Neural progenitor cell (in vitro differentiated cells): ENCODE results near the gene SUGCT. TPM values are rescaled to one million over a fixed set of nuclear protein-coding genes. Genes with fewer than 3 reads are reported as not detected.

Experiments
- DNase-seq: peaks from one replicate; pipeline ENCODE4 v3.0.0-alpha.2; 2016; ENCODE audit warnings: low spot score
- H2AFZ ChIP-seq: fragments of 200-600 bp; sonication (generic); replicated peaks from 2 replicates; pipeline ENCODE4 v1.6.1; 2016; ENCODE audit warnings: antibody characterized with exemption
- H3F3A ChIP-seq: fragments of 200-600 bp; sonication (generic); 2 replicates; pipeline ENCODE4 v1.6.1; 2016; ENCODE audit warnings: antibody characterized with exemption, low read depth
- H3K27ac ChIP-seq: fragments of 200-600 bp; sonication (generic); 2 replicates; pipeline ENCODE4 v1.5.1; 2016; ENCODE audit warnings: mild to moderate bottlenecking
- H3K27me3 ChIP-seq: fragments of 200-600 bp; sonication (generic); 2 replicates; pipeline ENCODE4 v1.6.1; 2016; ENCODE audit warnings: mild to moderate bottlenecking, moderate library complexity
- H3K36me3 ChIP-seq: fragments of 200-600 bp; sonication (generic); 2 replicates; pipeline ENCODE4 v1.5.1; 2016
- H3K4me1 ChIP-seq: fragments of 200-600 bp; sonication (generic); 2 replicates; pipeline ENCODE4 v1.6.1; 2016; ENCODE audit warnings: mixed run types
- H3K4me2 ChIP-seq: fragments of 200-600 bp; sonication (generic); 2 replicates; pipeline ENCODE4 v1.6.1; 2016
- H3K4me3 ChIP-seq: fragments of 200-600 bp; sonication (generic); 2 replicates; pipeline ENCODE4 v1.5.1; 2016
- H3K79me2 ChIP-seq: fragments of 200-600 bp; sonication (generic); 2 replicates; pipeline ENCODE4 v1.6.1; 2016; ENCODE audit warnings: low read depth
- H3K9ac ChIP-seq: fragments of 200-600 bp; sonication (generic); 2 replicates; pipeline ENCODE4 v1.6.1; 2016
- H3K9me3 ChIP-seq: fragments of 200-600 bp; sonication (generic); 2 replicates; pipeline ENCODE4 v1.5.1; 2016; ENCODE audit warnings: low read depth
- H4K20me1 ChIP-seq: fragments of 200-600 bp; sonication (generic); 2 replicates; pipeline ENCODE4 v1.6.1; 2016; ENCODE audit warnings: low read depth
- H3K27ac Mint-ChIP-seq: 3 replicates; pipeline ENCODE4 v1.8.0; 2021; ENCODE audit warnings: mixed read lengths
- H3K27me3 Mint-ChIP-seq: 2 replicates; pipeline ENCODE4 v1.8.0; 2022; ENCODE audit warnings: low read depth, mild to moderate bottlenecking, inconsistent platforms, moderate library complexity, mixed read lengths; ENCODE audit not compliant: insufficient read depth
- H3K36me3 Mint-ChIP-seq: 3 replicates; pipeline ENCODE4 v1.8.0; 2021; ENCODE audit warnings: mixed read lengths
- H3K4me1 Mint-ChIP-seq: 3 replicates; pipeline ENCODE4 v1.8.0; 2021; ENCODE audit warnings: mixed read lengths
- H3K4me3 Mint-ChIP-seq: 3 replicates; pipeline ENCODE4 v1.8.0; 2021; ENCODE audit warnings: mild to moderate bottlenecking, moderate library complexity, mixed read lengths
- H3K9me3 Mint-ChIP-seq: 3 replicates; pipeline ENCODE4 v1.8.0; 2020; ENCODE audit warnings: mixed read lengths
- EZH2 ChIP-seq: fragments of 200-600 bp; sonication (generic); IDR thresholded peaks from 2 replicates; pipeline ENCODE4 v1.6.1; 2017; ENCODE audit warnings: antibody characterized with exemption, mild to moderate bottlenecking, moderate library complexity
- EZH2phosphoT487 ChIP-seq: fragments of 200-600 bp; sonication (generic); IDR thresholded peaks from 2 replicates; pipeline ENCODE4 v1.6.1; 2017; ENCODE audit warnings: antibody characterized with exemption
- total RNA-seq: library from RNA; depleted of rRNA; stranded (reverse); fragments of >200 nt; gene quantifications from 2 replicates; pipeline ENCODE4 v1.2.3, GENCODE V29; 2015; ENCODE audit warnings: low replicate concordance
- TF ChIP-seq, protein P1 (sequence below): fragments of 200-600 bp; sonication (generic); IDR thresholded peaks from 2 replicates; pipeline ENCODE4 v1.5.1; 2017; ENCODE audit warnings: antibody characterized with exemption, mild to moderate bottlenecking

Gene SUGCT
- total RNA-seq = 7.8 and 10.1 TPM in 2 replicates

DNA sequence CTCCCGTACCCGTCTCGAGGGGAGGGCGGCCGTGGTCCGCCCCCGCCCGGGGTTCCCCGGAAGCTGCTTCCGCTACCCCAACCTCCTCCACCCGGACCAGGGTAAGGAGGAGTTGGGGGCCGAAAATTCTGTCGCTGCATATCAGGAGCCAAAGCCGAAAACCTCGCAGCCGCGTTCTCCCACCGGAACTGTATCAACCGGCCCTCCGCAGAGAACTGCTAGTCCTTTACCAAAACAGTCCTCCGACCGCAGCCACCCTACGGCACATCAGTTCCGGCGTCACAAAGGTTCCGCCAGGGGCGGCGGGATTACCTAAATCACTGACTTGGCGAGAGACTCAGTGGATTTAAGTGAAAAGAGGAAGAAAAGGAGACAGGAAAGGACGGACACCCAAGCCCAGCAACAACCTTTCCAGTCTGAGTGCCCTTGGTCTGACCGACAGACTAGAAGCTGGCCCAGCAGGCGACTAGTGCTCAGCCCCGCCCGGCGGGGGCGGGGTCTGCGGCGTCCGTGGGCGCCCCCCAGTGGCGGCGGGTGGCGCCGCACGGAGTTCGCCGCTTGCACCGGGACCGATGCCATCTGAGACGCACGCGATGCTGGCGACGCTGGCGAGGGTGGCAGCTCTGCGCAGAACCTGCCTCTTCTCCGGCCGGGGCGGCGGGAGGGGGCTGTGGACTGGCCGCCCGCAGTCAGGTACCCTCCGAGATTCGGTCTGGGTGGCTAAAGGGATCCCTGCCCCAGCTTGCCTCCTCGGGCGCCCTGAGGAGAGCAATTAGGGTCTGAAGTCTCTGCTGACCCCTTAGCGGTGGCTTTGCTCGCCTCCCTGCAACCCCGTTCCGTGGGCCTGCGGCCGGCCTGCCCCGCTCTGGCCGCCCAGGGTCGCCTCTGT, at the start of gene SUGCT, which contains the start of gene MPLKIP:
Gene SUGCT (plus strand): TSS at position 578 of the 889 bp plus-strand sequence.
Gene MPLKIP (minus strand): TSS at position 195 of the 889 bp plus-strand sequence. CDS start 55 bp downstream, at position 140.
- H3K36me3 Mint-ChIP-seq = peaks cover 3% of the 10 kb centered on the region
- peak within 1 kb of the TSS; percentile 99 for H2AFZ ChIP-seq
- peaks cover 2% of the 10 kb centered on the region for H3K27me3 Mint-ChIP-seq

DNA sequence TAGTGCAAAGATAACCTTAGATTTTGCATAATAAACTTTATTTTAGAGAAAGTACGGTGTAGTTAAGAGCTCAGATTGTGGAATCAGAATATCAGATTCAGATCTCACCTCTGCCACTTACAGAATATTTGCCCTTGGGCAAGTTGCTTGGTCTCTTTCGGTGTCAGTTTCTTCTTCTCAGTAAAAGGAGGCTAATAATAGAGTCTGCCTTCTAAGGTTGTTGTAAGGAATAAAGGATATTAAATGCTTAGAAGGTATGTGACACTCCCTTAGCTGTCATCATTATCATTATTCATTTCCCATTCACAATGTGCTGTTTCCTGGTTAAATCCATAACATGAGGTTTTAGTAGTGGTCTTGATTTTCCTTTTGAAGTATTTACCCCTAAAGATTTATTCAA, 42.6 kb upstream of the SUGCT start:
- Mint-ChIP-seq H3K27me3 (no peaks in the 10 kb centered on the region), H3K9me3 (no peaks in the 10 kb centered on the region), H3K36me3 (peaks cover 23% of the 10 kb centered on the region), H3K27ac (no peak overlapping the region), H3K4me1 (peaks cover 3% of the 10 kb centered on the region), H3K4me3 (no peak overlapping the region)
- no peaks in the 10 kb centered on the region for H3K36me3 ChIP-seq
- H3K4me1 ChIP-seq = no peaks in the 10 kb centered on the region
- H3K9me3 ChIP-seq = no peaks in the 10 kb centered on the region
- TF ChIP-seq EZH2phosphoT487 (no peak), EZH2 (no peak)
- TF ChIP-seq, protein P1, sequence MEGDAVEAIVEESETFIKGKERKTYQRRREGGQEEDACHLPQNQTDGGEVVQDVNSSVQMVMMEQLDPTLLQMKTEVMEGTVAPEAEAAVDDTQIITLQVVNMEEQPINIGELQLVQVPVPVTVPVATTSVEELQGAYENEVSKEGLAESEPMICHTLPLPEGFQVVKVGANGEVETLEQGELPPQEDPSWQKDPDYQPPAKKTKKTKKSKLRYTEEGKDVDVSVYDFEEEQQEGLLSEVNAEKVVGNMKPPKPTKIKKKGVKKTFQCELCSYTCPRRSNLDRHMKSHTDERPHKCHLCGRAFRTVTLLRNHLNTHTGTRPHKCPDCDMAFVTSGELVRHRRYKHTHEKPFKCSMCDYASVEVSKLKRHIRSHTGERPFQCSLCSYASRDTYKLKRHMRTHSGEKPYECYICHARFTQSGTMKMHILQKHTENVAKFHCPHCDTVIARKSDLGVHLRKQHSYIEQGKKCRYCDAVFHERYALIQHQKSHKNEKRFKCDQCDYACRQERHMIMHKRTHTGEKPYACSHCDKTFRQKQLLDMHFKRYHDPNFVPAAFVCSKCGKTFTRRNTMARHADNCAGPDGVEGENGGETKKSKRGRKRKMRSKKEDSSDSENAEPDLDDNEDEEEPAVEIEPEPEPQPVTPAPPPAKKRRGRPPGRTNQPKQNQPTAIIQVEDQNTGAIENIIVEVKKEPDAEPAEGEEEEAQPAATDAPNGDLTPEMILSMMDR = no peak
- DNase-seq = no peak
- H2AFZ ChIP-seq = no peak overlapping the region
- no peak overlapping the region for H3K27ac ChIP-seq
- H3K4me3 ChIP-seq = no peak overlapping the region
- H3K27me3 ChIP-seq = no peaks in the 10 kb centered on the region
- H3K9ac ChIP-seq = no peak overlapping the region
- H3F3A ChIP-seq = no peaks in the 10 kb centered on the region
- no peaks in the 10 kb centered on the region for H3K79me2 ChIP-seq
- H4K20me1 ChIP-seq = no peaks in the 10 kb centered on the region
- H3K4me2 ChIP-seq = no peak overlapping the region

More for the DNA sequence above, at the start of gene SUGCT, which contains the start of gene MPLKIP:
- Histone ChIP-seq H4K20me1 (peaks cover 15% of the 10 kb centered on the region), H3K27ac (peak within 1 kb of the TSS; percentile 94), H3K4me1 (peaks cover 9% of the 10 kb centered on the region), H3K36me3 (no peaks in the 10 kb centered on the region), H3K4me2 (peak within 1 kb of the TSS; percentile 91), H3K4me3 (peak within 1 kb of the TSS; percentile 92), H3K9ac (peak within 1 kb of the TSS; percentile 91), H3F3A (peaks cover 13% of the 10 kb centered on the region), H3K79me2 (peaks cover 47% of the 10 kb centered on the region), H3K27me3 (peaks cover 15% of the 10 kb centered on the region), H3K9me3 (no peaks in the 10 kb centered on the region)
- TF ChIP-seq, protein P1 = peak; percentile 91
- no peak for TF ChIP-seq EZH2
- Mint-ChIP-seq H3K9me3 (no peaks in the 10 kb centered on the region), H3K4me3 (peak within 1 kb of the TSS; percentile 98), H3K27ac (peak within 1 kb of the TSS; percentile 99), H3K4me1 (peaks cover 12% of the 10 kb centered on the region)
- peak; percentile 92 for DNase-seq

DNA sequence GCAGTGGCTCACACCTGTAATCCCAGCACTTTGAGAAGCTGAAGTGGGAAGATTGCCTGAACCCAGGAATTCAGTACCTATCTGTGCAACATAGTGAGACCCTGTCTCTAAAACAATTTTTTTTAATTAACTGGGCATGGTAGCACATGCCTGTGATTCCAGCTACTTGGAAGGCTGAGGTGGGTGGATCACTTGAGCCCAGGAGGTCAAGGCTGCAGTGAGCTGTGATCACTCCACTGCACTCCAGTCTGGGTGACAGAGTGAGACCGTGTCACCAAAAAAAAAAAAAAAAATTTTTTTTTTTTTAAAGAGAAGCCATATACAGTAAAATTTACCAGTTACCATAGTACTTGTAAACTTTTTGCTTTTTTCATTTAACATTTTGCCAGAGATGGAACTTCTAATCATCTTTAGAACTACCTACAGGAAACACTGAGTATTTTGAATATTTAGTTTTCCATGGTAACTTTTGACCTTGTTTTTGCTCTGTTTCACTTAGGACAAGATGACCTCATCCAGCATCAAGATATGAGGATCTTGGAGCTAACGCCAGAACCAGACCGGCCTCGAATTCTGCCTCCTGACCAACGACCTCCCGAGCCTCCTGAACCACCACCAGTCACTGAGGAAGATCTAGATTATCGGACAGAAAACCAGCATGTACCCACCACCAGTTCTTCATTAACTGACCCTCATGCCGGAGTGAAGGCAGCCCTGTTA, 41.0 kb upstream of the SUGCT start:
- no peak for DNase-seq
- Mint-ChIP-seq H3K36me3 (peaks cover 20% of the 10 kb centered on the region), H3K4me1 (peaks cover 3% of the 10 kb centered on the region), H3K27ac (no peak overlapping the region), H3K9me3 (no peaks in the 10 kb centered on the region), H3K4me3 (no peak overlapping the region), H3K27me3 (no peaks in the 10 kb centered on the region)
- Histone ChIP-seq H3F3A (no peaks in the 10 kb centered on the region), H3K36me3 (no peaks in the 10 kb centered on the region), H3K9ac (no peak overlapping the region), H3K27me3 (no peaks in the 10 kb centered on the region), H3K4me3 (no peak overlapping the region), H2AFZ (no peak overlapping the region), H3K4me1 (no peaks in the 10 kb centered on the region), H4K20me1 (no peaks in the 10 kb centered on the region), H3K79me2 (no peaks in the 10 kb centered on the region), H3K9me3 (no peaks in the 10 kb centered on the region), H3K27ac (no peak overlapping the region), H3K4me2 (no peak overlapping the region)
- TF ChIP-seq, protein P1 = no peak
- no peak for TF ChIP-seq EZH2phosphoT487
- no peak for TF ChIP-seq EZH2
